NCI-H446 (cell line): ENCODE results near the gene CCDC134.

Experiments used
- DNase-seq, 2 experiments: peaks; one replicate each; lab custom pipeline; 2025; lab: John Stamatoyannopoulos, UW

CCDC134 gene

GRCh38 chr22:41800348-41801146 lies at the start of gene CCDC134:
CCDC134 (plus strand) TSS chr22:41800679; CDS start chr22:41808891, 8,212 bp downstream.
- peak; percentile 69 to 93 for DNase-seq

DNA sequence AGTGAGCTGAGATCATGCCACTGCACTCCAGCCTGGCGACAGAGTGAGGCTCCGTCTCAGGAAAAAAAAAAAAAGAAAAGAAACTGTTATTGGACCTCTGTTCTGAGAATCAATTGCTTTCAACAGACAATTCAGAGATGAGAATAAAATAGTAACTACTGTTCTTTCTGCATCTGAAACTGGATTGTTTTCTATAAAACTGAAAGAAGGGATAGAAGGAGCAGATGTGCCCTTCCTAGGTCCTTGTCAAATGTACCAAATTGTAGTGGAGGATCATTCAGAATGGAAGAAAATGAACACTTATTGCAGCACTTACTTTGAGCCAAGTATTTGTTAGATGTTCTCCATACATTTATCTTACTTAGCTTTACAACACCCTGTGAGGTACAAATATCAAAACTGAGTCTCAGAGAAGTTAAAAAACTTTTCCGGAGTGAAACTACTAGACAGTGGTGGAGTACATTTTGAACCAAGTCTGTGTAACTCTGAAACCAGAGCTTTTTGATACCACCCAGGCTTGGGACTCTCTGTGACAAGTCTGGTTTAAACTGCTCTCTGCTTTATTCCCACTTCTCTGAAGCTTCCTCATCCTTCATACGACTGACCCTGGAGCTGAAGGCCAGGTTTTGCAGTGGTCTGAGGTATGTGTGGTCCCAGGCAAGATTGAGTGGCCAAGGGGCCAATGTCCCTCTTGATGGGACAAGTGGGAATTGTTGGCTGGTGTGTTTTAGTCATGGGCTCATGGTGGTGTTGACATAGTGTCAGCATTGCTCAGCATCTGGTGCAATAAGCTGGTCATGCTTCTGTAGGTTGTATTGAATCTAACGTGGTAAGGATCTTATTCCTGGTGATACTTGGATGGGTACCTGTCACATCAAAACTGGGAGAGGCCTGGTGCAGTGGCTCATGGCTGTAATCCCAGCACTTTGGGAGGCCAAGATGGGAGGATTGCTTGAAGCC lies 48.2 kb upstream of the CCDC134 start:
- DNase-seq, result no peak

DNA sequence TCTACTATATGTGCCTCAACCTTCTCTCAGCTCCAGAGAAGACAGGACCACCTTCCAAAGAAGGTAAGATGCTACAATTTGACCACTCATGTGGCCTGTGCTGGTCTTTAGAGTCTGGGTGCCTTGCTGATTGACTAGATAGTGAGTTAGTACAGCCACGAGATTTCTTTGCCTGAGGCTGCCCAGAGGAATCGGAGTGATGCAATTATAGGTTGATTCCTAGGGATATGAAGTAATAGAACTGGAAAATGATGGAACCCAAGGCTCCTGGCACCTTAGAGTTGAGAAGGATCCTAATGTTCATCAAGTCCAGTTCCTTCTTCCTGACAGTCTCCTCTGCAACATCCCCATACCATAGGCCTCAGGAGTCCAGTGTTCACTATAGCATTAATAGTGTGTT lies 46.5 kb upstream of the CCDC134 start:
- no peak for DNase-seq

DNA sequence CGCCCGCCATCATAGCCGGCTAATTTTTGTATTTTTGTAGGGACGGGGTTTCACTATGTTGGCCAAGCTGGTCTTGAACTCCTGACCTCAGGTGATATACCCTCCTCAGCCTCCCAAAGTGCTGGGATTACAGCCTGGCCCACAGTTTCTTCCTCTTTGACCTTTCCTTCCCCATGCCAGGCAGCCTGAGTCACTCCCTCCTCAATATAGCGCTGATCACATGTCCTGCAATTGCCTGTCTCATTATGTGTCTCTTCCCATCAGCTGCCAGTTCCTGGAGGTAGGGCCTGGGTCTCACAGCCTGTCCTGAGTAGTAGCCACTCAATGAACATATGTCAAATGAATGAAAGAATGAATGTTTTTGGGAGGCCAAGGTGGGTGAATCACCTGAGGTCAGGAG lies 43.0 kb upstream of the CCDC134 start:
- no peak for DNase-seq

GRCh38 chr22:41758231-41758630 lies 42.2 kb upstream of the CCDC134 start:
- no peak for DNase-seq

- no peak for DNase-seq
Measured at GRCh38 chr22:41762980-41763779, 37.3 kb upstream of the CCDC134 start.

- no peak for DNase-seq
Measured at GRCh38 chr22:41766476-41766875, 34.0 kb upstream of the CCDC134 start.

GRCh38 chr22:41768430-41768829 lies 32.0 kb upstream of the CCDC134 start:
- no peak for DNase-seq

- no peak for DNase-seq
Measured at GRCh38 chr22:41770715-41771468, 29.6 kb upstream of the CCDC134 start.

DNA sequence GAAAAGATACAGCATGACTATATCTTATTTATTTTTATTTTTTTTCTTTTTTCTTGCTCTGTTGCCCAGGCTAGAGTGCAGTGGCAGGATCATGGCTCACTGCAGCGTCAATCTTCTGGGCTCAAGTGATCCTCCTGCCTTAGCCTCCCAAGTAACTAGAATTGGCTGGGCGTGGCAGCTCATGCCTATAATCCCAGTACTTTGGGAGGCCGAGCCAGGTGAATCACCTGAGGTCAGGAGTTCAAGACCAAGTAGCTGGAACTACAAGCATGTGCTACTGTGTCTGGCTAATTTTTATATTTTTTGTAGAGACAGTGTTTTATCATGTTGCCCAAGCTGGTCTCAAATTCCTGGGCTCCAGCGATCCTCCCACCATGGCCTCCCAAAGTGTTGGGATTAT lies 28.3 kb upstream of the CCDC134 start:
- no peak for DNase-seq

GRCh38 chr22:41772645-41773044 lies 27.8 kb upstream of the CCDC134 start:
- no peak for DNase-seq

DNA sequence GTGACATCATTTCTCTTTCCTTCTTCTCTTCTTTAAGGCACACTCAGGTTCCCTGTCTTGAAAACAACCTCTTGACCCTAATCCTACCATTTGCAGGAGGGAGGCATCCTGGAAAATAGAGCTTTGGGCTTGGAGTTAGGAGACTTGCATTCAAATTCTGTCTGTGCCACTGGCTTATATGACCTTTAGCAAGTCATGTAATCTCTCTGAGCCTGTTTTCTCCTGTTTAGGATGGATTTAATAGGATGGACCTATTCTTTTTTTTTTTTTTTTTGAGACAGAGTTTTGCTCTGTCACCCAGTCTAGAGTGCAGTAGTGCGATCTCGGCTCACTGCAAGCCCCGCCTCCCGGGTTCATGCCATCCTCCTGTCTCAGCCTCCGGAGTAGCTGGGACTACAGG lies 25.1 kb upstream of the CCDC134 start:
- no peak for DNase-seq

- no peak for DNase-seq
Measured at GRCh38 chr22:41775976-41776375, 24.5 kb upstream of the CCDC134 start.

DNA sequence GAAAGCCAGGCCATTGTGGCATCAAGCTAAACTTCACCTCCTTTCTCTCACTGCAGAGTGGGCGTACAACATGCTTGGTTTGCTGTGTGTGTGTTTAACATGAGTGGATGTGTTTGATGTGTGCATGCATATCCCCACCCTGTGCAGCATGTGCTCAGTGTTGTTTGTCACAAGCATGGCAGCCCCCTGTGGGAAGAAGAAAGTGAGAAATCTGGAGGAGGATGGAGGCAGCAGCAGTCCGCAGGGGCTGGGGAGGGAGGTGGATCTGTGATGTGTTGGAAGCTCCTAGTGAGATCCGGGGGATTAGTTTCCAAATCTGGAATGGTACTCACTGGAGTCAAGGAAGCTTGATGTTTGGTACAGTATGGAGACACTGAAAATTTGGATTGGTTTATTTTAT lies 24.1 kb upstream of the CCDC134 start:
- no peak for DNase-seq

DNA sequence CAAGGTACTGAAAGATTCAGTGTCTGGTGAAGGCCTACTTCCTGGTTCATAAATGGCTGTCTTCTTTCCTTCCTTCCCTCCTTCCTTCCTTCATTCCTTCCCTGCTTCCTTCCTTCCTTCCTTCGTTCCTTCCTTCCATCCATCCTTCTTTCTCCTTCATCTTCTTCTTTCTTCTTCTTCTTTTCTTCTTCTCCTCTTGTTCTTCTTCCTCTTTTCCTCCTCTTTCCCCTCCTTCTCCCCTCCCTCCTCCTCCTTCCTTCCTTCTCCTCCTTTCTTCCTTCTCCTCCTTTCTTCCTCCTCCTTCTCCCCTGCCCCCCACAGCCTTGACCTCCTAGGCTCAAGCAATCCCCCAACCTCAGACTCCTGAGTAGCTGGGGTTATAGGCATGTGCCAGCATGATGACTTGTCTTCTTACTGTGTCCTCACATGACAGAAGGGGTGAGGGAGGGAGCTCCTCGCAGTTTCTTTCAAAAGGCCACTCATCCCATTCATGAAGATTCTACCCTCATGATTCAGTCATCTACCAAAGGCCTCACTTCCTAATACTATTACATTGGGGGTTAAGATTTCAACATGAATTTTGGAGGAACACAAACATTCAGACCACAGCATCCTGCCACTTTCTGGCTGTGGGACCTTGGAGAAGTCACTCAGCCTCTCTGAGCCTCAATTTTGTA lies 22.6 kb upstream of the CCDC134 start:
- DNase-seq, result no peak

- DNase-seq, result no peak
Measured at GRCh38 chr22:41779929-41780505, 20.5 kb upstream of the CCDC134 start.

GRCh38 chr22:41780746-41781505 lies 19.6 kb upstream of the CCDC134 start:
- no peak for DNase-seq

- no peak for DNase-seq
Measured at GRCh38 chr22:41781507-41781906, 19.0 kb upstream of the CCDC134 start.

- DNase-seq, result no peak
Measured at GRCh38 chr22:41782316-41782715, 18.2 kb upstream of the CCDC134 start.

DNA sequence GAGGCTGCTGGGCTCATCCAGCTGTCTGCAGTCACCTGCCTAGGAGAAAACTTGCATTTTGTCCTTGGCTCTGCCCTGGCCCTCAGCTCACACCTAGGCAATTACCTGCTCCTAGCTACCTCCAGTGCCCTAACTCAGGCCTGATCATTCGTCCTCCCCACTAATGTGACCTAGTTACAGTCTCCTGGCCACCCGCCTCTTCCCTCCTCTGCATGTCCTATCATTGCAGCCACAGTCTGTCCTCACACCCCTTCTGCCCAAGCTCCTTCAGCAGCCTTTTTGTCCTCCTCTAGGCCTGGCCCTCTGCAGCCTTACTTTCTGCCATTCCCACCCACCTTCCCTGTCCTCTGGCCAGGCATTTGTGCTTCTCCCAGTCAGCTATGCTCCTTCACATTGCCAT lies 17.7 kb upstream of the CCDC134 start:
- no peak for DNase-seq
